H1 (cell line): ENCODE results near the gene NFIX. TPM values are rescaled to one million over a fixed set of nuclear protein-coding genes. Genes with fewer than 3 reads are reported as not detected.

Source experiments
- CTCF ChIA-PET: fragments of 300-600 bp; sonication (Branson Sonifier 250); formaldehyde crosslinking; loops from one replicate; lab custom pipeline; 2021; ENCODE audit not compliant: partially characterized antibody; lab: Charles Lee
- POLR2A ChIA-PET: fragments of 300-600 bp; sonication (Branson Sonifier 250); formaldehyde crosslinking; loops from one replicate; lab custom pipeline; 2021; ENCODE audit warnings: inconsistent platforms; ENCODE audit not compliant: partially characterized antibody; lab: Charles Lee
- DNase-seq, 2 experiments: peaks; one replicate each; pipeline versions ENCODE4 v3.0.0 to v3.0.0-alpha.2; 2010 to 2022; ENCODE audit warnings: low spot score in 2 of 2, low read depth in 1 of 2, mixed read lengths in 1 of 2
- FAIRE-seq: peaks from 2 replicates; lab custom pipeline; 2011; peaks lifted over from hg19 to GRCh38; lab: Jason Lieb, UNC
- H2AFZ ChIP-seq: 2 replicates; pipeline ENCODE4 v1.8.1; 2012; ENCODE audit warnings: low read length, inconsistent platforms
- H2AK5ac ChIP-seq: 2 replicates; pipeline ENCODE4 v1.6.1; 2013; ENCODE audit warnings: low read depth, low read length
- H2BK120ac ChIP-seq: replicated peaks from 2 replicates; pipeline ENCODE3; 2013; ENCODE audit warnings: low read depth, low read length, inconsistent platforms
- H2BK12ac ChIP-seq: 2 replicates; pipeline ENCODE4 v1.6.1; 2013; ENCODE audit warnings: low read depth, low read length
- H2BK15ac ChIP-seq: 2 replicates; pipeline ENCODE4 v1.6.1; 2013; ENCODE audit warnings: low read length
- H2BK20ac ChIP-seq: 2 replicates; pipeline ENCODE4 v1.6.1; 2013; ENCODE audit warnings: low read length
- H2BK5ac ChIP-seq: 2 replicates; pipeline ENCODE4 v1.6.1; 2013; ENCODE audit warnings: low read depth, low read length
- H3K14ac ChIP-seq: 2 replicates; pipeline ENCODE4 v1.6.1; 2013; ENCODE audit warnings: inconsistent platforms; ENCODE audit not compliant: insufficient read length
- H3K18ac ChIP-seq: 2 replicates; pipeline ENCODE4 v1.6.1; 2013; ENCODE audit warnings: low read length; ENCODE audit errors: extremely low read depth
- H3K23ac ChIP-seq: 2 replicates; pipeline ENCODE4 v1.6.1; 2013; ENCODE audit warnings: inconsistent platforms; ENCODE audit not compliant: insufficient read length
- H3K23me2 ChIP-seq: 2 replicates; pipeline ENCODE4 v1.6.1; 2013; ENCODE audit warnings: low read depth, low read length
- H3K27ac ChIP-seq: 2 replicates; pipeline ENCODE4 v1.6.1; 2011; ENCODE audit warnings: low read depth, low read length, inconsistent platforms
- H3K27me3 ChIP-seq, 4 experiments: replicated peaks in 1 of 4; 1 replicate in 1 of 4; 2 replicates in 3 of 4; pipeline versions ENCODE4 v1.6.1 to v1.8.1; 2011 to 2013; ENCODE audit warnings: low read length in 3 of 4, mild to moderate bottlenecking in 3 of 4, inconsistent platforms in 2 of 4, mixed read lengths in 2 of 4, moderate library complexity in 1 of 4; ENCODE audit not compliant: control insufficient read depth in 3 of 4, insufficient read depth in 3 of 4; ENCODE audit errors: extremely low read depth in 1 of 4
- H3K36me3 ChIP-seq, 4 experiments: 2 replicates each; pipeline versions ENCODE4 v1.6.1 to v1.8.1; 2011 to 2013; ENCODE audit warnings: mild to moderate bottlenecking in 4 of 4, low read length in 3 of 4, moderate library complexity in 2 of 4, control low read depth in 1 of 4, inconsistent platforms in 1 of 4; ENCODE audit not compliant: insufficient read depth in 4 of 4, control insufficient read depth in 2 of 4
- H3K4ac ChIP-seq: replicated peaks from 2 replicates; pipeline ENCODE3; 2013; ENCODE audit warnings: low read length, low read depth, mixed read lengths, inconsistent platforms; ENCODE audit not compliant: insufficient read length
- H3K4me1 ChIP-seq, 4 experiments: replicated peaks in 1 of 4; 1 replicate in 1 of 4; 2 replicates in 3 of 4; pipeline versions ENCODE4 v1.6.1 to v1.8.1; 2011 to 2013; ENCODE audit warnings: low read length in 3 of 4, inconsistent platforms in 2 of 4, mixed read lengths in 1 of 4; ENCODE audit not compliant: insufficient read depth in 4 of 4, control insufficient read depth in 3 of 4
- H3K4me2 ChIP-seq, 2 experiments: 2 replicates each; pipeline versions ENCODE4 v1.6.1 to v1.8.1; 2011 to 2013; ENCODE audit warnings: low read depth in 2 of 2, low read length in 2 of 2, control low read depth in 1 of 2, inconsistent platforms in 1 of 2, mild to moderate bottlenecking in 1 of 2; ENCODE audit not compliant: insufficient read depth in 1 of 2
- H3K4me3 ChIP-seq, 4 experiments: fragments of 200-600, 300-600 bp in 1 of 4; sonication (generic), shearing (Covaris generic), sonication (Bioruptor Twin) in 1 of 4; 2 replicates each; pipeline versions ENCODE4 v1.5.1 to v1.8.1; 2011 to 2016; ENCODE audit warnings: low read length in 4 of 4, low read depth in 3 of 4, control low read depth in 2 of 4, inconsistent platforms in 2 of 4, mild to moderate bottlenecking in 2 of 4, mixed read lengths in 1 of 4, moderate library complexity in 1 of 4; ENCODE audit not compliant: insufficient read depth in 2 of 4; ENCODE audit errors: extremely low read depth in 1 of 4
- H3K56ac ChIP-seq: replicated peaks from 2 replicates; pipeline ENCODE3; 2013; ENCODE audit warnings: low read depth, mild to moderate bottlenecking, mixed read lengths, low read length, inconsistent platforms; ENCODE audit not compliant: insufficient read length
- H3K79me1 ChIP-seq: 2 replicates; pipeline ENCODE4 v1.6.1; 2013; ENCODE audit warnings: low read depth, low read length, control low read depth
- H3K79me2 ChIP-seq, 2 experiments: 2 replicates each; pipeline versions ENCODE4 v1.6.1 to v1.8.1; 2012 to 2013; ENCODE audit warnings: low read length in 2 of 2, mild to moderate bottlenecking in 2 of 2, inconsistent platforms in 1 of 2; ENCODE audit not compliant: insufficient read depth in 2 of 2, control insufficient read depth in 1 of 2
- H3K9ac ChIP-seq, 4 experiments: replicated peaks in 1 of 4; 1 replicate in 1 of 4; 2 replicates in 3 of 4; pipeline versions ENCODE4 v1.6.1 to v1.8.1; 2011 to 2013; ENCODE audit warnings: low read depth in 3 of 4, low read length in 3 of 4, control low read depth in 2 of 4, mild to moderate bottlenecking in 2 of 4, moderate library complexity in 2 of 4, inconsistent platforms in 1 of 4; ENCODE audit errors: extremely low read depth in 1 of 4
- H3K9me3 ChIP-seq, 2 experiments: 2 replicates each; pipeline versions ENCODE4 v1.6.1 to v1.8.1; 2012 to 2013; ENCODE audit warnings: mild to moderate bottlenecking in 2 of 2, moderate library complexity in 2 of 2, control low read depth in 1 of 2, inconsistent platforms in 1 of 2, low read depth in 1 of 2, low read length in 1 of 2, mixed read lengths in 1 of 2; ENCODE audit not compliant: insufficient read depth in 2 of 2
- H4K20me1 ChIP-seq, 2 experiments: replicated peaks in 1 of 2; 2 replicates each; pipeline versions ENCODE3 to v1.8.1; 2011 to 2013; ENCODE audit warnings: inconsistent platforms in 2 of 2, low read length in 2 of 2, mild to moderate bottlenecking in 1 of 2; ENCODE audit not compliant: insufficient read depth in 2 of 2, control insufficient read depth in 1 of 2
- H4K5ac ChIP-seq: 2 replicates; pipeline ENCODE4 v1.6.1; 2013; ENCODE audit warnings: low read length, low read depth, mixed read lengths, inconsistent platforms; ENCODE audit not compliant: insufficient read length
- H4K8ac ChIP-seq: 2 replicates; pipeline ENCODE4 v1.8.0; 2013; ENCODE audit warnings: mild to moderate bottlenecking, moderate library complexity, low read length, inconsistent platforms; ENCODE audit not compliant: insufficient read depth; ENCODE audit errors: extremely low read depth
- H4K91ac ChIP-seq: replicated peaks from 2 replicates; pipeline ENCODE3; 2013; ENCODE audit warnings: low read length, mixed read lengths, inconsistent platforms; ENCODE audit not compliant: insufficient read length
- ATF3 ChIP-seq: IDR thresholded peaks from 2 replicates; pipeline ENCODE4 v1.6.1; 2011; ENCODE audit warnings: low read depth, mild to moderate bottlenecking, low read length; ENCODE audit not compliant: insufficient read depth
- CHD1 ChIP-seq: IDR thresholded peaks from 2 replicates; pipeline ENCODE4 v1.6.1; 2012; ENCODE audit warnings: low read depth, low read length, improper control_type of control experiment
- EZH2 ChIP-seq: fragments of 200-600 bp; sonication (generic); IDR thresholded peaks from 2 replicates; pipeline ENCODE4 v1.7.1; 2012; ENCODE audit warnings: low read depth, mild to moderate bottlenecking, moderate library complexity, low read length, inconsistent platforms; ENCODE audit not compliant: severe bottlenecking
- FOSL1 ChIP-seq: IDR thresholded peaks from 2 replicates; pipeline ENCODE4 v1.6.1; 2011; ENCODE audit warnings: mild to moderate bottlenecking, low read depth, low read length, moderate library complexity; ENCODE audit not compliant: insufficient read depth
- JUND ChIP-seq: IDR thresholded peaks from 2 replicates; pipeline ENCODE4 v1.6.1; 2011; ENCODE audit warnings: mild to moderate bottlenecking, improper control_type of control experiment, low read length
- SIN3A ChIP-seq, 2 experiments: IDR thresholded peaks in 1 of 2; conservative IDR thresholded peaks in 1 of 2; 2 replicates each; pipeline ENCODE4 v1.6.1; 2011 to 2012; ENCODE audit warnings: low read length in 2 of 2, improper control_type of control experiment in 1 of 2, low read depth in 1 of 2, mild to moderate bottlenecking in 1 of 2
- USF2 ChIP-seq: IDR thresholded peaks from 2 replicates; pipeline ENCODE4 v1.6.1; 2011; ENCODE audit warnings: low read length, improper control_type of control experiment
- WGBS, 2 experiments: shearing (Covaris generic) in 1 of 2; methylation state at CpG; one replicate each; pipeline versions ENCODE4 v1.1.6 to v1.1.7; 2013 to 2015; ENCODE audit warnings: low lambda C conversion rate in 2 of 2, mixed read lengths in 2 of 2, inconsistent platforms in 1 of 2, low coverage in 1 of 2, missing lambda C conversion rate in 1 of 2; ENCODE audit not compliant: insufficient replicate concordance in 2 of 2, insufficient coverage in 1 of 2, insufficient read length in 1 of 2; ENCODE audit errors: extremely low coverage in 1 of 2, missing lambda C conversion rate in 1 of 2; 5-methylcytosine and 5-hydroxymethylcytosine counted together
- polyA plus RNA-seq, 7 experiments: library from polyadenylated mRNA; depleted of rRNA in 3 of 7; stranded (reverse) in 5 of 7; unstranded in 2 of 7; fragments of >200 nt in 5 of 7; fragments of 200-250 nt in 2 of 7; gene quantifications; 1 replicate in 5 of 7; 2 replicates in 1 of 7; 4 replicates in 1 of 7; pipeline versions ENCODE4 v1.2.1 to v1.2.3, GENCODE V29; 2011 to 2013; ENCODE audit warnings: missing spikeins in 2 of 7, mixed read lengths in 2 of 7
- total RNA-seq: library from RNA; stranded (reverse); fragmentation: NEBNext Ultra II Directional; extraction: Animal tissue kit (Norgen Biotek cat#: 25700); gene quantifications from 2 replicates; pipeline ENCODE4 v1.2.1, GENCODE V29; 2021
- TF ChIP-seq, protein P1 (sequence below): IDR thresholded peaks from 2 replicates; pipeline ENCODE4 v1.6.1; 2012; ENCODE audit warnings: inconsistent platforms

The NFIX gene
- total and polyA plus RNA-seq, 2 of the 8 experiments (the other 6 are each of a cell fraction or from before 2014, with no cell fraction given) = 0.03 to 0.20 TPM

- CTCF ChIA-PET = interaction anchor here (0.6 to 16.3 kb wide), 17 partner anchors 15 to 702 kb away, joined by 3 to 431 read pairs (median 6); partner anchors contain the start of gene DAND5
- peak overlapping the region; percentile 97; the same call in 1 of the 2 replicates for H2BK15ac ChIP-seq
- H3K18ac ChIP-seq = no peak overlapping the region
- H2AK5ac ChIP-seq = peak overlapping the region; percentile 70; the same call in 1 of the 2 replicates
- H4K5ac ChIP-seq = no peak overlapping the region
- FAIRE-seq = no peak
- no peaks in the 10 kb centered on the region for H3K9me3 ChIP-seq
- DNase-seq = peak in 1 of 2 experiments; percentile 97
- peak overlapping the region in 2 of 4 experiments; percentile 11 to 63; a peak in 3 of 8 replicates for H3K4me3 ChIP-seq
- no peak overlapping the region for H4K8ac ChIP-seq
- H3K27ac ChIP-seq = no peak overlapping the region
- H3K4me1 ChIP-seq = peaks cover 0 to 7% (median 3%) of the 10 kb centered on the region in 4 experiments; a peak in 4 of 7 replicates
- no peak overlapping the region for H2AFZ ChIP-seq
- no peak overlapping the region for H2BK120ac ChIP-seq
- no peak overlapping the region for H2BK5ac ChIP-seq
- H3K23me2 ChIP-seq = peaks cover 13% of the 10 kb centered on the region
- H3K79me2 ChIP-seq = no peaks in the 10 kb centered on the region
- peak overlapping the region; percentile 6; the same call in 1 of the 2 replicates for H2BK12ac ChIP-seq
- no peak overlapping the region for H3K56ac ChIP-seq
- H4K20me1 ChIP-seq = peaks cover 0 to 18% of the 10 kb centered on the region in 2 experiments
- no peak overlapping the region; a peak in 1 of 7 replicates for H3K9ac ChIP-seq
- H3K23ac ChIP-seq = no peak overlapping the region
- no peak overlapping the region for H3K14ac ChIP-seq
- POLR2A ChIA-PET = interaction anchor here (0.9 kb wide), 1 partner anchor 17 kb away, joined by 3 read pairs; no protein-coding TSS in a partner anchor
- no peaks in the 10 kb centered on the region for H3K79me1 ChIP-seq
- H4K91ac ChIP-seq = no peak overlapping the region
- H2BK20ac ChIP-seq = peak overlapping the region; percentile 48; the same call in 1 of the 2 replicates
- WGBS, 2 experiments = 40 to 100% methylated on average over 2 to 11 of the region's 51 CpGs
- peaks cover 2 to 41% (median 32%) of the 10 kb centered on the region in 4 experiments for H3K27me3 ChIP-seq
- H3K4ac ChIP-seq = peak overlapping the region; percentile 69
- H3K4me2 ChIP-seq = peak overlapping the region in 1 of 2 experiments; percentile 60; a peak in 3 of 4 replicates
- H3K36me3 ChIP-seq = no peaks in the 10 kb centered on the region
- peak; percentile 73; the same call in 1 of the 2 replicates for TF ChIP-seq FOSL1
- no peak for TF ChIP-seq CHD1
- TF ChIP-seq ATF3 = peak; percentile 29; the same call in 1 of the 2 replicates
- TF ChIP-seq USF2 = peak; percentile 21; the same call in 1 of the 2 replicates
- peak in 1 of 2 experiments; percentile 67; a peak in 2 of 4 replicates for TF ChIP-seq SIN3A (conservative IDR thresholded peaks at IDR 0.05 in 1 of 2, IDR thresholded peaks at IDR 0.05 in 1 of 2; ENCODE audit: low read depth in 1 of 2, low read length in 2 of 2)
- peak; percentile 6 for TF ChIP-seq EZH2
- TF ChIP-seq, protein P1, sequence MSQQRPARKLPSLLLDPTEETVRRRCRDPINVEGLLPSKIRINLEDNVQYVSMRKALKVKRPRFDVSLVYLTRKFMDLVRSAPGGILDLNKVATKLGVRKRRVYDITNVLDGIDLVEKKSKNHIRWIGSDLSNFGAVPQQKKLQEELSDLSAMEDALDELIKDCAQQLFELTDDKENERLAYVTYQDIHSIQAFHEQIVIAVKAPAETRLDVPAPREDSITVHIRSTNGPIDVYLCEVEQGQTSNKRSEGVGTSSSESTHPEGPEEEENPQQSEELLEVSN = peak; percentile 13; the same call in 1 of the 2 replicates
- TF ChIP-seq JUND = peak; percentile 59; the same call in 1 of the 2 replicates
Observed at GRCh38 chr19:12983542-12984142, 11.6 kb upstream of the NFIX start.
